Ascending aorta (tissue), 2 donors: Measurements from ENCODE around the gene ITFG2. TPM values are rescaled to one million over a fixed set of nuclear protein-coding genes. Genes with fewer than 3 reads are reported as not detected.

Source experiments
- DNase-seq, 2 donors: peaks; one replicate each; pipeline ENCODE4 v3.0.0-alpha.2; 2019; ENCODE audit warnings: low spot score in 2 of 2
- H3K27ac ChIP-seq, 2 donors: fragments of 200-600 bp; sonication (generic); one replicate each; pipeline ENCODE4 v1.5.1; 2016 to 2017; ENCODE audit warnings: mild to moderate bottlenecking in 1 of 2
- H3K27me3 ChIP-seq: fragments of 200-600 bp; sonication (generic); one replicate; pipeline ENCODE4 v1.5.1; 2017
- H3K36me3 ChIP-seq, 2 donors: fragments of 200-600 bp; sonication (generic); one replicate each; pipeline ENCODE4 v1.5.1; 2016
- H3K4me1 ChIP-seq, 2 donors: fragments of 200-600 bp; sonication (generic); one replicate each; pipeline ENCODE4 v1.5.1; 2016 to 2017; ENCODE audit warnings: mild to moderate bottlenecking in 1 of 2
- H3K4me3 ChIP-seq, 2 donors: fragments of 200-600 bp; sonication (generic); one replicate each; pipeline ENCODE4 v1.5.1; 2016 to 2017; ENCODE audit warnings: mild to moderate bottlenecking in 1 of 2
- H3K9me3 ChIP-seq, 2 donors: fragments of 200-600 bp; sonication (generic); one replicate each; pipeline ENCODE4 v1.5.1; 2016
- intact Hi-C: fragments of 100-400 bp; cut with DNase I; formaldehyde crosslinking; loops from one replicate; pipeline ENCODE4 v1.15.1; 2023
- total RNA-seq: library from RNA; depleted of rRNA; stranded (reverse); fragments of >200 nt; gene quantifications from one replicate; pipeline ENCODE4 v1.1.0, GENCODE V29; 2016
- TF ChIP-seq, protein P1 (sequence below), 3 experiments: fragments of 200-600 bp in 2 of 3; fragments of 450-650 bp in 1 of 3; sonication (generic) in 2 of 3; IDR thresholded peaks; one replicate each; pipeline ENCODE4 v1.5.1; 2016 to 2019; ENCODE audit warnings: antibody characterized with exemption in 3 of 3, mild to moderate bottlenecking in 1 of 3, moderate library complexity in 1 of 3

Gene ITFG2
- total RNA-seq, 1 donor from 2014 or later, result 19.9 TPM

DNA sequence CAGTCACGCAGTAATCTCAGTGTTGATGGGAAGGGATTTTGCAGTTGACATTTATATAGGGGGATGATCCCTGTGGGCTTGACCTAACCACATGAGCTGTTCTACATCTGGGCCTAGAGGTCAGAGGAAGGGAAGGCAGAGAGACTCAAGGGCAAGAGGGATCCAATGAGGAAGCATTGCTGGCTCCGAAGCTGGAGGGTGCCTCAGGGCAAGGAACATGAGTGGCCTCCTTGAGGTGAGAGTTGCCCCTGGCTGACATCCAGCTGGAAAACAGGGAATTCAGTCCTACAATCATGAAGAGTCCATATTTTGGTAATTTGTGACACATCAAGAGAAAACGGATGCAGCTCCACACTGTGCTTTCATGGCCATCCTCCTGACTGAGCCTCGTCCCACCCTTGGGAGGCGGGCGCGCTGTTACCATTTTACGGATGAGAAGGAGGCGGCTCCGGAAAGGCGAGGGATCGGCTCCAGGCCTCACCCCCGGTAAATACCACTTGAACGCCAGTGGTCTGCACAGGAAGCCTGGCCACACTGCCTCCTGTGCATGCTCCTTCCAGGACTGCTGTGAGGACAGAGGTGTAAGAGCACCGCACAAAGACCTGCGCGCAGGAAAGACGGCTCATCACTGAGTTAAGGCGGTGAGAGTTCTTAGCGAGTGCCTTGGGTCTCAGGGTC lies 36.2 kb upstream of the ITFG2 start:
- Histone ChIP-seq H3K4me3 (no peak overlapping the region), H3K9me3 (no peaks in the 10 kb centered on the region), H3K27ac (no peak overlapping the region), H3K36me3 (no peaks in the 10 kb centered on the region), H3K27me3 (no peaks in the 10 kb centered on the region), H3K4me1 (no peaks in the 10 kb centered on the region)
- DNase-seq, result no peak
- TF ChIP-seq, protein P1, sequence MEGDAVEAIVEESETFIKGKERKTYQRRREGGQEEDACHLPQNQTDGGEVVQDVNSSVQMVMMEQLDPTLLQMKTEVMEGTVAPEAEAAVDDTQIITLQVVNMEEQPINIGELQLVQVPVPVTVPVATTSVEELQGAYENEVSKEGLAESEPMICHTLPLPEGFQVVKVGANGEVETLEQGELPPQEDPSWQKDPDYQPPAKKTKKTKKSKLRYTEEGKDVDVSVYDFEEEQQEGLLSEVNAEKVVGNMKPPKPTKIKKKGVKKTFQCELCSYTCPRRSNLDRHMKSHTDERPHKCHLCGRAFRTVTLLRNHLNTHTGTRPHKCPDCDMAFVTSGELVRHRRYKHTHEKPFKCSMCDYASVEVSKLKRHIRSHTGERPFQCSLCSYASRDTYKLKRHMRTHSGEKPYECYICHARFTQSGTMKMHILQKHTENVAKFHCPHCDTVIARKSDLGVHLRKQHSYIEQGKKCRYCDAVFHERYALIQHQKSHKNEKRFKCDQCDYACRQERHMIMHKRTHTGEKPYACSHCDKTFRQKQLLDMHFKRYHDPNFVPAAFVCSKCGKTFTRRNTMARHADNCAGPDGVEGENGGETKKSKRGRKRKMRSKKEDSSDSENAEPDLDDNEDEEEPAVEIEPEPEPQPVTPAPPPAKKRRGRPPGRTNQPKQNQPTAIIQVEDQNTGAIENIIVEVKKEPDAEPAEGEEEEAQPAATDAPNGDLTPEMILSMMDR (IDR thresholded peaks at IDR 0.05), result no peak
- intact Hi-C loops, result no loop called here

DNA sequence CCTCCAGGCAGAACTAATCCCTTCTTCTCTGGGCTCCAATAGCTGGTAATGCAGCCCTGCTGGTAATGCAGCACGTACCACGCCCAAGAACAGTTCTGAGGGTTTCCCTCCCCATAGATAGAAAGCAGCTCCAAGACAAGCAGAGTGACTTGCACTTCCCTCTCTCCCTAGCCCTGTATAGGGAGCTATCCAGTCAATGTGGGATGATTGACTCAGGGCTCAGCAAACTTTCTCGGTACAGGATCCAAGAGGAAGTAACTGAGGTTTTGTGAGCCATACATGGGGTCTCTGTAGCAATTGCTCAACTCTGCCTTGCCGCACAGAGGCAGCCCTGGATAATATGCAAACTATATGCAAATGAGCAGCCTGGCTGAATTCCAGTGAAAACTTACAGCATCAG lies 33.2 kb upstream of the ITFG2 start:
- Histone ChIP-seq H3K4me1 (no peaks in the 10 kb centered on the region), H3K9me3 (no peaks in the 10 kb centered on the region), H3K27ac (no peak overlapping the region), H3K27me3 (no peaks in the 10 kb centered on the region), H3K36me3 (no peaks in the 10 kb centered on the region), H3K4me3 (no peak overlapping the region)
- intact Hi-C loops, result no loop called here
- TF ChIP-seq, protein P1 (IDR thresholded peaks at IDR 0.05), result no peak
- no peak for DNase-seq

DNA sequence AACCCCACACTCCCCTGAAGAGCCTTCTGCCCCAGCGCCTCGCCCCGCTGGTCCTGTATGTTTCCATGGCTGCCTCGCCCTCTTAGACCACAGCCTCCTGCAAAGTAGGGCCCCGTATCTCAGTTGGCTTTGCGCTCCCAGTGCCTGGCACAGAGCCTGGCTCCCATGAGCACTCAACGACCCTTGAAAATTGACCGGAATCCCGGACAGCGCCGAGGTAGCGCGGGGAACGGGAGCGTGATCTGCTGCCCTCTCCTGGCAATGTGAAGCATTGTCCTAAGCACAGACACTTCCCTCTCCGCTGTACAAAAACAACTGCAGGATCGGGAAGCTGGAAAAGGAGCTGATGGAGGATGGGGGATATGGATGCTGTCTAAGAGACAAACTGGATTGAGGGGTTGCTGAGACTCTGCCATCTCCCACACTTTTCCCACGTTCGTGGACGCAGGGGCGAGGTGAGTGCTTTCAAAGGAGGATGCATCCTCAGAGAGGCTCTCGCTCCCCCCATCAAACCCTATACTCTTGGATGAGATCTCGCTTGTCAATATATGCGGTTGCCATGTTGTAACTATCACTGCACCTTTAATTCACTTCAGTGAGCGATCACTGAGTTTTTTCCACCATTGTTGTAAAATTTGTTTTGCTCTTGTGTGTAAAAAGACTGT lies 28.4 kb upstream of the ITFG2 start:
- peak overlapping the region; percentile 41 to 56 for H3K4me3 ChIP-seq
- H3K9me3 ChIP-seq, result no peaks in the 10 kb centered on the region
- intact Hi-C loops, result loop anchor here (1.0 to 5.0 kb wide), 2 partner anchors 45 to 92 kb away; no protein-coding TSS in a partner anchor
- peak in 1 of 2 donors; percentile 78 for DNase-seq
- no peaks in the 10 kb centered on the region for H3K27me3 ChIP-seq
- no peaks in the 10 kb centered on the region for H3K4me1 ChIP-seq
- no peak overlapping the region for H3K27ac ChIP-seq
- TF ChIP-seq, protein P1 (IDR thresholded peaks at IDR 0.05), result peak; percentile 81 to 94 (median 91)
- H3K36me3 ChIP-seq, result no peaks in the 10 kb centered on the region

DNA sequence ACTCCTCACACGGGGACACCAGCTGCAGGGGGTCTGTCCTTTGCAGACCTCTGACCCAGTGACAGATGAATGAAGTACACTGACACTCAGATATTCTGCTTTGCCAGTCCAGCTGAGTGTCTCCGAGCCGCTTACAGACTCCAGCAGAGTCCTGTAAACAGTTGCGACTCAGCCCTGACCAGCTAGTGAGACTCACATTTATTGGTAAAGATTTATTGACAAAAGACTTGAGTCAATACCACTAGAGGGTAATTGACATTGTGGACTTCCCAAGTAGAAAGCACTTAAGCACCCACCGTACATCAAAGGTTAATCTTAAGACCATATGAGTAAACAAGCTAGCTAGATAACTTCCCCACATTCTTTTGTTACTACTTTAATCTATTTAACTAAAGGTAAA lies 27.5 kb upstream of the ITFG2 start:
- H3K27me3 ChIP-seq, result no peaks in the 10 kb centered on the region
- no peaks in the 10 kb centered on the region for H3K4me1 ChIP-seq
- no peak overlapping the region for H3K4me3 ChIP-seq
- H3K27ac ChIP-seq, result no peak overlapping the region
- intact Hi-C loops, result no loop called here
- H3K9me3 ChIP-seq, result no peaks in the 10 kb centered on the region
- no peaks in the 10 kb centered on the region for H3K36me3 ChIP-seq
- DNase-seq, result no peak
- TF ChIP-seq, protein P1 (IDR thresholded peaks at IDR 0.05), result no peak

DNA sequence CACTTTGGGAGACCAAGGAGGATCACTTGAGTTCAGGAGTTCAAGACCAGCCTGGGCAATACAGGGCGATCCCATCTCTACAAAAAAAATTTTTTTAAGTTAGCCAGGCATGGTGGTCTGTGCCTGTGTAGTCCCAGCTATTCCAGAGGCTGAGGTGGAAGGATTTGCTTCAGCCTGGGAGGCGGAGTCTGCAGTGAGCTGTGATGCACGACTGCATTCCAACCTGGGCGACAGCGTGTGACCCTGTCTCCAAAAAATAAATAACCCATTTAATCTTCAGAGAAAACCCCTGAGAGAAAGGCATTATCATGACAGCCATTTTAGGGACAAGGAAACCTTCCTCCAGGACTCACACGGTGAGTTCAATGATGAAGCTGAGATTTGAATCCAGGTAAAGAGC lies 21.4 kb upstream of the ITFG2 start:
- H3K4me3 ChIP-seq, result no peak overlapping the region
- H3K4me1 ChIP-seq, result peaks cover 0 to 2% of the 10 kb centered on the region in 2 donors
- H3K36me3 ChIP-seq, result no peaks in the 10 kb centered on the region
- no peak overlapping the region for H3K27ac ChIP-seq
- no peaks in the 10 kb centered on the region for H3K27me3 ChIP-seq
- intact Hi-C loops, result no loop called here
- H3K9me3 ChIP-seq, result no peaks in the 10 kb centered on the region
- TF ChIP-seq, protein P1 (IDR thresholded peaks at IDR 0.05), result no peak
- peak in 1 of 2 donors; percentile 28 for DNase-seq
